SJSA1 (cell line): Measurements from ENCODE around the gene FNIP1. TPM values are rescaled to one million over a fixed set of nuclear protein-coding genes. Genes with fewer than 3 reads are reported as not detected.
"Not testable (repeated sequence)": the region's sequence is repeated elsewhere in the genome, so short reads cannot be mapped to it uniquely, and the experiment has no call there.

Experiments
- DNase-seq, 2 experiments: peaks; one replicate each; pipeline ENCODE4 v3.0.0-alpha.2; 2015 to 2020; ENCODE audit warnings: low spot score in 2 of 2, low read depth in 1 of 2
- H3K27ac ChIP-seq: fragments of 250-450 bp; sonication (Bioruptor Pico); 2 replicates; pipeline ENCODE4 v1.5.1; 2020; ENCODE audit warnings: mild to moderate bottlenecking, moderate library complexity
- H3K27me3 ChIP-seq: fragments of 250-450 bp; sonication (Bioruptor Pico); replicated peaks from 2 replicates; pipeline ENCODE4 v1.5.1; 2020; ENCODE audit warnings: mild to moderate bottlenecking, moderate library complexity
- H3K36me3 ChIP-seq: fragments of 250-450 bp; sonication (Bioruptor Pico); 2 replicates; pipeline ENCODE4 v1.5.1; 2020; ENCODE audit warnings: mild to moderate bottlenecking
- H3K4me1 ChIP-seq: fragments of 250-450 bp; sonication (Bioruptor Pico); replicated peaks from 2 replicates; pipeline ENCODE4 v1.6.1; 2021; ENCODE audit warnings: mild to moderate bottlenecking
- H3K4me3 ChIP-seq: fragments of 250-450 bp; sonication (Bioruptor Pico); 2 replicates; pipeline ENCODE4 v1.5.1; 2020; ENCODE audit warnings: mild to moderate bottlenecking
- H3K9me3 ChIP-seq: fragments of 250-450 bp; sonication (Bioruptor Pico); replicated peaks from 2 replicates; pipeline ENCODE4 v1.5.1; 2020; ENCODE audit warnings: mild to moderate bottlenecking
- total RNA-seq: library from RNA; depleted of rRNA; stranded (reverse); fragments of >200 nt; shearing (Covaris generic); gene quantifications from 2 replicates; pipeline ENCODE4 v1.2.3, GENCODE V29; 2014

The FNIP1 gene
- total RNA-seq, 1 experiment from 2014 or later: 44.5 TPM

DNA sequence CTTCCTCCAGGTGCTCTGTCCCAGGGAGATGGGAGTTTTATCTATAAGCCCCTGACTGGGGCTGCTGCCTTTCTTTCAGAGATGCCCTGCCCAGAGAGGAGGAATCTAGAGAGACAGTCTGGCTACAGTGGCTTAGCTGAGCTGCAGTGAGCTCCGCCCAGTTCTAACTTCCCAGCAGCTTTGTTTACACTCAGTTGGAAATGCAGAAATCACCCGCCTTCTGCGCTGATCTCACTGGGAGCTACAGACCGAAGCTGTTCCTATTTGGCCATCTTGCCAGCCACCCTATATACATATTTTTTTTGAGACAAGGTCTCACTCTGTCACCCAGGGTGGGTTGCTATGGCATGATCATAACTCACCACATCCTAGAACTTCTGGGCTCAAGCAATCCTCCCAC is 67.5 kb downstream of the FNIP1 start:
- DNase-seq, H3K9me3 ChIP-seq, H3K4me3 ChIP-seq, H3K4me1 ChIP-seq, H3K27me3 ChIP-seq, H3K27ac ChIP-seq: not testable (repeated sequence)
- peaks cover 53% of the 10 kb centered on the region for H3K36me3 ChIP-seq

DNA sequence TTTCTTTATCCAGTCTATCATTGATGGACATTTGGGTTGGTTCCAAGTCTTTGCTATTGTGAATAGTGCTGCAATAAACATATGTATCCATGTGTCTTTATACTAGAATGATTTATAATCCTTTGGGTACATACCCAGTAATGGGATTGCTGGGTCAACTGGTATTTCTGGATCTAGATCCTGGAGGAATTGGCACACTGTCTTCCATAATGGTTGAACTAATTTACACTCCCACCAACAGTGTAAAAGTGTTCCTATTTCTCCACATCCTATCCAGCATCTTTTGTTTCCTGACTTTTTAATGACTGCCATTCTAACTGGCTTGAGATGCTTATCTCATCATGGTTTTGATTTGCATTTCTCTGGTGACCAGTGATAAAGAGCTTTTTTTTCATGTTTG is 72.7 kb downstream of the FNIP1 start:
- H3K4me1 ChIP-seq, H3K9me3 ChIP-seq, H3K4me3 ChIP-seq, DNase-seq, H3K27ac ChIP-seq, H3K27me3 ChIP-seq: not testable (repeated sequence)
- H3K36me3 ChIP-seq: peaks cover 58% of the 10 kb centered on the region

DNA sequence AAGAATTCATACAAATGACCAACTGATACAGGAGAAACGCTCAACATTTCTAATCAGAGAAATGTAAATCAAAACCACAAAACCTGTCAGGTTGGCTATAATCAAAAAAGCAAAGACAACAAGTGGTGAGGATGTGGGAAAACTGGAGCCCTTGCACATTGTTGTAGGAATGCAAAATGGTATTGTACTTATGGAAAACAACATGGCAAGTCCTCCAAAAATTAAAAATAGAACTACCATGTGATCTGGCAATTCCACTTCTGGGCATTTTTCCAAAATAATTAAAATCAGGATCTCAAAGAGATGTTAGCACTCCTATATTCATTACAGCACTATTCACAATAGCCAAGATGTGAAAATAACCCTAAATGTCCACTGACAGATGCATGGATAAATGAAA is 76.1 kb downstream of the FNIP1 start:
- Histone ChIP-seq H3K9me3 (no peaks in the 10 kb centered on the region), H3K27ac (no peak overlapping the region), H3K27me3 (no peaks in the 10 kb centered on the region), H3K36me3 (peaks cover 36% of the 10 kb centered on the region), H3K4me1 (no peaks in the 10 kb centered on the region), H3K4me3 (no peak overlapping the region)
- no peak for DNase-seq

DNA sequence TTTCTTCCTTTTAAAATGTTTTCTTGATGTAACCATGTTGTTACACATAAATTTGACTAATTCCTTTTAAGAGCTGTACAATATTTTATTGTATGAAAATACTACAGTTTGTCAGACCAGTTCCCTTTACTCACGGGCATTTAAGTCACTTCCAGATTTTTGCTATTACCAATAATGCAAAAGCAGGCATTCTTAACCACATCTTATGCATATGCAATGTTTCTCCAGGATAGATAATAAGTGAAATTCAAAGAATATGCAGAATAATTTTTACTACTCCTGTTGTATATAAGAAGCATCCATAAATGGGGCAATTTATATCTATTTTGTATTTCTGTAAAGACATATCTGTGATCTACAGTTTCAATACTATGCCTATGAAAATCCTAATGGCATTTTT is 77.3 kb downstream of the FNIP1 start:
- H3K9me3 ChIP-seq: no peaks in the 10 kb centered on the region
- DNase-seq: no peak
- H3K27ac ChIP-seq: no peak overlapping the region
- H3K27me3 ChIP-seq: no peaks in the 10 kb centered on the region
- H3K4me1 ChIP-seq: no peaks in the 10 kb centered on the region
- H3K4me3 ChIP-seq: no peak overlapping the region
- H3K36me3 ChIP-seq: peaks cover 45% of the 10 kb centered on the region

DNA sequence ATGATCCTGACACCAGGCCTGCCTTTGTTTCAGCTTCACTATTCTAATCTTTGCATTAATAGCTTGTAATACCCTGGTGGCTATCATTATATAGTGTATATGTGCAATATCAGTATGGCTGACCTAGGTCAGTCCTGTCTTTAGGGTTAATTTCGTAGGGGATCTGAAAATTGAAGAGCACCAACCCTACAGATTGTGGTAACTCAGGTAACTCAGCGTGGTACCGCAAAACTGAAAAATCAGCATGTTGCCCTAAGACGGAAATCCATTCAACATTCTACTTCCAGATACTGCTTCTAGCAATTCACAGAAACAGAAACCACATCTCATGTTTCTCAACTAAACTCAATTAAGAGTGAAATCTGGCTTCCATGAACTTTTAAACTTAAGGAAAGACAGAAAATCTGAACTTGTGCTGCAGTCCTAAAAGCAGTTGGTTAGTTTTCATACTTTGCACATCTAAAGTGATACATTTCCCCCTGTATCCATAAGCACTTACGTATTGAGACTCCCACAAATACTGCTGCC is 78.3 kb downstream of the FNIP1 start:
- no peaks in the 10 kb centered on the region for H3K27me3 ChIP-seq
- H3K4me1 ChIP-seq: no peaks in the 10 kb centered on the region
- no peak overlapping the region for H3K4me3 ChIP-seq
- no peak for DNase-seq
- H3K9me3 ChIP-seq: no peaks in the 10 kb centered on the region
- peaks cover 46% of the 10 kb centered on the region for H3K36me3 ChIP-seq
- H3K27ac ChIP-seq: no peak overlapping the region

DNA sequence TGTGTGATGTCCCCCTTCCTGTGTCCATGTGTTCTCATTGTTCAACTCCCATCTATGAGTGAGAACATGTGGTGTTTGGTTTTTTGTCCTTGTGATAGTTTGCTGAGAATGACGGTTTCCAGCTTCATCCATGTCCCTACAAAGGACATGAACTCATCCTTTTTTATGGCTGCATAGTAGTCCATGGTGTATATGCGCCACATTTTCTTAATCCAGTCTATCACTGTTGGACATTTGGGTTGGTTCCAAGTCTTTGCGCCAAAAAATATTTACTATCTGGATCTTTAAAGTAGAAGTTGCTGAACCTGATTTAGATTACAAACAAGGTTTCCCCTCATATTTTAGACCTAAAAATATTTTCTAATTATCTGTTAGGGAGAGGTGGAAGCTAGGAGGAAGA is 79.7 kb downstream of the FNIP1 start:
- H3K4me3 ChIP-seq, H3K27me3 ChIP-seq, H3K4me1 ChIP-seq, DNase-seq, H3K9me3 ChIP-seq, H3K27ac ChIP-seq: not testable (repeated sequence)
- H3K36me3 ChIP-seq: peaks cover 50% of the 10 kb centered on the region

DNA sequence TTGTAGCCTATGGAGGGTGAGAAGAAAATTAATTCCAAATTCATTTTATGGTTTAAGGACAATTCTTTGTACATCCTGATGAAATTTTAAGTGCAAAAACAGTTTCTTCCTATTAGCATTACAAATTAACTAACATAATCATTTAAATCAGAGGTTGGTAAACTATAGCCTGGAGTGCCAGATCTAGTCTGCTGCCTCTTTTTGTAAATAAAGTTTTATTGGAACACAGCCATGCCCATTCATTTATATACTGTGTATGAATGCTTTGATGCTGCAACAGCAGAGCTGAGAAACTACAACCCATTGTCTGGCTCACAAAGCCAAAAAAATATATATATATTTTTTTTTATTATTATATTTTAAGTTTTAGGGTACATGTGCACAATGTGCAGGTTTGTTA is 80.2 kb downstream of the FNIP1 start:
- no peaks in the 10 kb centered on the region for H3K9me3 ChIP-seq
- no peak for DNase-seq
- no peaks in the 10 kb centered on the region for H3K4me1 ChIP-seq
- H3K36me3 ChIP-seq: peaks cover 44% of the 10 kb centered on the region
- no peak overlapping the region for H3K4me3 ChIP-seq
- no peaks in the 10 kb centered on the region for H3K27me3 ChIP-seq
- no peak overlapping the region for H3K27ac ChIP-seq

DNA sequence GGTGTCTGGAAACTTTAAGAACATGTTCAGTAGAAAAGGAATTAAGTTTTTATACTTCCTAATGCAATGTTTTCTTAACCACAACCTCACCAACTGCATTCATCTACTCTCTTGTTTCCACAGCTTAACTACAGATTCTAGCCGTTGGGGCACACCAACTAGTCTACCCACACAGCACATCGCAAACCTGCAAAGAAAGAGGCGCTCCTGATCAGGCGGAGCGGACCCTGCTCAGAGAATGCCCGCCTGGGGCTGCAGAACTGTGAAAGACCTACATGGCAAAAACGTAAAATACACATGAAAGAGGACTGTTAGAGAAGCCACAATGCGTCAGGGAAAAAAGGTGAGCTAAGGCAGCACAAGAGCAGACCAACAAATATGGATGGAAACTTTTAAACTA is 86.4 kb downstream of the FNIP1 start:
- no peak overlapping the region for H3K4me3 ChIP-seq
- no peaks in the 10 kb centered on the region for H3K4me1 ChIP-seq
- no peaks in the 10 kb centered on the region for H3K27me3 ChIP-seq
- H3K27ac ChIP-seq: no peak overlapping the region
- no peak for DNase-seq
- H3K9me3 ChIP-seq: no peaks in the 10 kb centered on the region
- peaks cover 55% of the 10 kb centered on the region for H3K36me3 ChIP-seq

DNA sequence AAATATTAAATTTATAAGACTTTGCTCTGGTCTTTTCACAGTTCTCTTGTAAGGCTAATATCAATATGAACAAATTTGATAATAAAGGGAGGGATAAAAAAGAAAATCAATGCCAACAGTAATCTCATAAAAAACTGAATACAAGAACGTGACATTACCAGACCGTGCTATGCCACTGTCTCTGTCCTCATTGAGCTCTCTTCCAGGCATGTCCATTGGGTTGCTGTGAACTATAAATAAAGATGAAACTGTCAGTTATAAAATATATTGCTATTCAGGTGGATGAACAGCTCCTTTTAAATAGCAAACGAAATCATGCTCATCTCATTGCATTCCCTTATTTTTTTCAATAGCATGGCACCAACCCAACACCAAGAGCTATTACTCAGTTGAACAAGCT is 87.8 kb downstream of the FNIP1 start:
- H3K36me3 ChIP-seq: peaks cover 55% of the 10 kb centered on the region

DNA sequence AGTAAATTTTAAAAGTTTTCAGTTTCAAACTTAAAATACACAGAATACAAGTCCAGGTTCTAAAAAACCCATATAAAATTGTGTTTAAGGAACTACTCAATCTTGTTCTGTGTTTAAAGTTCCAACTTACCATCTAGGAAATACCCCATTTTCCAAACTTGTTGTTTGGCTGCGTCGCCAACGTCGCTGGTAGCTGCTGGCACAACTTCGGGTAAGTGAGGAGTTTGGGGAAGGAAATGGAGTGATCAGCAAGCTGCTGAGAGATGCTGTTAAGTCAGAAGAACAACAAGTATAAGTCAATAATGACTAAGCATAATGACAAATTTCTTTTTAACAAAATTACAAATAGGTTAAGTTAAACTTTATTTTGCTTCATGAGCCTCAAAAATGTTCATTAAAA is 90.5 kb downstream of the FNIP1 start:
- Histone ChIP-seq H3K27ac (no peak overlapping the region), H3K27me3 (no peaks in the 10 kb centered on the region), H3K4me1 (no peaks in the 10 kb centered on the region), H3K36me3 (peaks cover 75% of the 10 kb centered on the region), H3K4me3 (no peak overlapping the region), H3K9me3 (no peaks in the 10 kb centered on the region)
- DNase-seq: no peak

More for the DNA sequence above, 87.8 kb downstream of the FNIP1 start:
- DNase-seq: no peak
- H3K27ac ChIP-seq: no peak overlapping the region
- no peaks in the 10 kb centered on the region for H3K9me3 ChIP-seq
- no peaks in the 10 kb centered on the region for H3K27me3 ChIP-seq
- no peak overlapping the region for H3K4me3 ChIP-seq
- H3K4me1 ChIP-seq: no peaks in the 10 kb centered on the region

DNA sequence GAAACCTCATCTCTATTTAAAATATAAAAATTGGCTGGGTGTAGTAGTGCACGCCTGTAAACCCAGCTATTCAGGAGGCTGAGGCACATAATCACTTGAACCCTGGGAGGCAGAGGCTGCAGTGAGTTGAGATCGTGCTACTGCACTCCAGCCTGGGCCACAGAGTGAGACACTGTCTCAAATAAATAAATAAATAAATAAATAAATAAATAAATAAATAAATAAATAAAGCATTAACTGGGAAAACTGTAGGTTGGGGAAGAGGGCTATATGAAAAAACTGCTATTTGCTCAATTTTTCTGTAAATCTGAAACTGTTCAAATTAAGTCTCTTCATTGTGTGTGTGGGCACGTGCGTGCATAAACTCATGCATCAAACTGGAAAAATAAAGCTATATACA is 101.9 kb downstream of the FNIP1 start:
- H3K9me3 ChIP-seq: no peaks in the 10 kb centered on the region
- no peaks in the 10 kb centered on the region for H3K4me1 ChIP-seq
- DNase-seq: no peak
- H3K27me3 ChIP-seq: no peaks in the 10 kb centered on the region
- peaks cover 48% of the 10 kb centered on the region for H3K36me3 ChIP-seq
- H3K4me3 ChIP-seq: no peak overlapping the region
- H3K27ac ChIP-seq: no peak overlapping the region

DNA sequence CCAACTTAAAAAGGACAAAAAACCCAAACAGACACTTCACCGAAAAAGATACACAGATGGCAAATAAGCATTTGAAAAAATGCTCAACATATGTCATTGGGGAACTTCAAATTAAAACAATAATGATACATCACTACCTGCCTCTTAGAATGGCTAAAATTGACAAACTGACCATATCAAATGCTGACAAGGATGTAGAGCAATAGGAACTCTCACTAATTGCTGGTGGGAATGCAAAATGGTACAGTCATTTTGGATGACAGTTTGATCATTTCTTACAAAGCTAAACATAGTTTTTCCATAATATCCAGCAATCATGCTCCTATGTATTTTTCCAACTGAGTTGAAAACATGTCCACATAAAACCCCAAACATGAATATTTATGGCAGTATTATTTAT is 102.9 kb downstream of the FNIP1 start:
- no peaks in the 10 kb centered on the region for H3K27me3 ChIP-seq
- no peak overlapping the region for H3K4me3 ChIP-seq
- no peak overlapping the region for H3K27ac ChIP-seq
- no peaks in the 10 kb centered on the region for H3K9me3 ChIP-seq
- no peaks in the 10 kb centered on the region for H3K4me1 ChIP-seq
- peaks cover 48% of the 10 kb centered on the region for H3K36me3 ChIP-seq
- no peak for DNase-seq

DNA sequence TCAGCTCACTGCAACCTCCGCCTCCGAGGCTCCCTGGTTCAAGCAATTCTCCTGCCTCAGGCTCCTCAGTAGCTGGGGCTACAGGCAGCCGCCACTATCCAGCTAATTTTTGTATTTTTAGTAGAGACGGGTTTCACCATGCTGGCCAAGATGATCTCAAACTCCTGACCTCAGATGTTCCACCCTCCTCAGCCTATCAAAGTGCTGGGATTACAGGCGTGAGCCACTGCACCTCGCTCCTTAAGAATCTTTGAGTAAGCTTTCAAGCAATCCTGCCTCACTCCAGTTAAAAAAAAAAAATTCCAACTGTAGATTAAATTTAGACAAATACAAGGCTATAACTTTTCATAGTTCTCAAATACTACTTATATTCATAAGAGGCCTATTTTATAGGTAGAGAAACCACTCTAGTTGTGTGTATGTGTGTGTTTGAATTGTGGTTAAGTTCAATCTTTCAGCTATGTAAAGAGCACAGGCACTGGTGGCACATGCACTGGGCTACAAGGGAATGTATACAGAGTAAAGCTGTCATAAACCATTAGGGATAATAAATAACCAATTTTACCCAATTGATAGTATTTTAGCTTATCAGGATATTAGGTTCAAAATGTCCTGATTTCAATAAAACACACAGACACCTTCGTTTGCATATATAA is 111.2 kb downstream of the FNIP1 start:
- Histone ChIP-seq H3K4me1 (no peaks in the 10 kb centered on the region), H3K9me3 (no peaks in the 10 kb centered on the region), H3K27me3 (no peaks in the 10 kb centered on the region), H3K36me3 (peaks cover 19% of the 10 kb centered on the region), H3K4me3 (no peak overlapping the region), H3K27ac (no peak overlapping the region)
- DNase-seq: no peak

DNA sequence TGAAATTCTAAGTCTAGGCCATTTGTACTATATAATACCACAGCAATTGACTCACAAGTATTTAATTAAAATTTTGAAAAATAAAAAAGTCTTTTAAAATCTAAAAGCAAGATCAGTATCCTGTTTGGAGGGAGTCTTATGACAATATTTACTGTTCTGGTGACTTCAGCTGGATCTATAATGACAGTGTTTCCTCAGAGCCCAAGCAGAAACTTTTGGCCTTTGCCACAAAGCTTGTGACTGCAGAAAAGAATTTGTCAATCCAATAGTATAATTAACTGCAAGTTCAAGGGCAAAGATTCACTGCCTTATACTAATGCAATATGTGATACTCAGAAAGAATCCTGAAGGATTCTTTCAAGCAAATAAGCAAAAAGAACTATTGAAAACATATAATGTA is 112.2 kb downstream of the FNIP1 start:
- Histone ChIP-seq H3K4me1 (no peaks in the 10 kb centered on the region), H3K4me3 (no peak overlapping the region), H3K9me3 (no peaks in the 10 kb centered on the region), H3K27me3 (no peaks in the 10 kb centered on the region), H3K27ac (no peak overlapping the region), H3K36me3 (peaks cover 22% of the 10 kb centered on the region)
- no peak for DNase-seq

DNA sequence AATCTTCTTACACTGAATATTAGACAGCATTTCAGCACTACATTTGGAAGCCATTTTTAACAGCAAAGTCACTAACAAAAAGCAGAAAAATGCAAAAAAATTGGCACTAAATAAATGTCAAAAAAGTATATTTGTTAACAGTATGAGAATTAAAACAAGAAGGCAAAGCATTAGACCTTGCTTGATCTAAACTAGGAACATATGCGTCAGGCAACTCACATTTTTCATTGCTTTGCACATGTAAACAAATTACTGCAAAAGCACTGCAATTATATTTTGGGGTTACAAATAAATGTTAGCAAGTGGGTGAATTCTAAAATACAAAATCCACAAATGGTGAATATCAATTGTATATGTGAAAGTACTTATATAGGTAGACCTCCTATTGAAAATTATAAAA is 112.8 kb downstream of the FNIP1 start:
- Histone ChIP-seq H3K9me3 (no peaks in the 10 kb centered on the region), H3K27me3 (no peaks in the 10 kb centered on the region), H3K4me1 (no peaks in the 10 kb centered on the region), H3K27ac (no peak overlapping the region), H3K36me3 (peaks cover 27% of the 10 kb centered on the region), H3K4me3 (no peak overlapping the region)
- no peak for DNase-seq
